ENCODE results near the gene DDX3X. TPM values are rescaled to one million over a fixed set of nuclear protein-coding genes. Genes with fewer than 3 reads are reported as not detected.

Gene DDX3X
- total RNA-seq, 1 experiment from 2014 or later = 338 TPM

- H3K9me3 Mint-ChIP-seq = peaks cover 55 to 61% of the 10 kb centered on the region in 2 experiments
Observed at GRCh38 chrX:41336447-41336846, 2.5 kb downstream of the DDX3X start.

More at GRCh38 chrX:41336447-41336846, 2.5 kb downstream of the DDX3X start:
- H3K79me2 ChIP-seq (ENCODE audit: insufficient read depth, low read length) = peaks cover 56% of the 10 kb centered on the region
- Mint-ChIP-seq H3K27ac (no peak overlapping the region; a peak in 1 of 7 replicates), H3K27me3 (ENCODE audit: low read depth) (no peaks in the 10 kb centered on the region; the same call in 1 of the 2 replicates), H3K4me3 (peak overlapping the region; percentile 92 to 93), H3K36me3 (ENCODE audit: insufficient read depth in 1 of 3, low read depth in 3 of 3) (peaks cover 42 to 71% (median 66%) of the 10 kb centered on the region in 3 experiments), H3K4me1 (peaks cover 14 to 34% of the 10 kb centered on the region in 2 experiments; a peak in 3 of 4 replicates)
- no peak overlapping the region for H2BK120ac ChIP-seq (ENCODE audit: low read depth, low read length, poor library complexity, severe bottlenecking)
- H2BK12ac ChIP-seq (ENCODE audit: insufficient read length, low read depth, low read length) = no peak overlapping the region
- H3K79me1 ChIP-seq (ENCODE audit: insufficient read depth, low read depth, low read length, poor library complexity, severe bottlenecking) = no peaks in the 10 kb centered on the region
- H4K91ac ChIP-seq (ENCODE audit: insufficient read length, low read depth, low read length) = no peak overlapping the region
- TF ChIP-seq, protein P1, sequence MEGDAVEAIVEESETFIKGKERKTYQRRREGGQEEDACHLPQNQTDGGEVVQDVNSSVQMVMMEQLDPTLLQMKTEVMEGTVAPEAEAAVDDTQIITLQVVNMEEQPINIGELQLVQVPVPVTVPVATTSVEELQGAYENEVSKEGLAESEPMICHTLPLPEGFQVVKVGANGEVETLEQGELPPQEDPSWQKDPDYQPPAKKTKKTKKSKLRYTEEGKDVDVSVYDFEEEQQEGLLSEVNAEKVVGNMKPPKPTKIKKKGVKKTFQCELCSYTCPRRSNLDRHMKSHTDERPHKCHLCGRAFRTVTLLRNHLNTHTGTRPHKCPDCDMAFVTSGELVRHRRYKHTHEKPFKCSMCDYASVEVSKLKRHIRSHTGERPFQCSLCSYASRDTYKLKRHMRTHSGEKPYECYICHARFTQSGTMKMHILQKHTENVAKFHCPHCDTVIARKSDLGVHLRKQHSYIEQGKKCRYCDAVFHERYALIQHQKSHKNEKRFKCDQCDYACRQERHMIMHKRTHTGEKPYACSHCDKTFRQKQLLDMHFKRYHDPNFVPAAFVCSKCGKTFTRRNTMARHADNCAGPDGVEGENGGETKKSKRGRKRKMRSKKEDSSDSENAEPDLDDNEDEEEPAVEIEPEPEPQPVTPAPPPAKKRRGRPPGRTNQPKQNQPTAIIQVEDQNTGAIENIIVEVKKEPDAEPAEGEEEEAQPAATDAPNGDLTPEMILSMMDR (conservative IDR thresholded peaks at IDR 0.05) = no peak
- H2BK15ac ChIP-seq (ENCODE audit: low read depth, low read length) = no peak overlapping the region
- H4K8ac ChIP-seq (replicated peaks; ENCODE audit: insufficient read length, low read depth, low read length) = no peak overlapping the region
- H4K20me1 ChIP-seq (ENCODE audit: control insufficient read depth, insufficient read depth, insufficient read length) = no peaks in the 10 kb centered on the region
- H3T11ph ChIP-seq (ENCODE audit: low read length) = no peak overlapping the region
- no peak overlapping the region for H4K5ac ChIP-seq (ENCODE audit: insufficient read length, low read depth, low read length)
- no peak overlapping the region for H2BK5ac ChIP-seq (ENCODE audit: insufficient read length, low read length)
- no peak overlapping the region for H3K23ac ChIP-seq (ENCODE audit: insufficient read length, low read depth, low read length)
- H2AFZ ChIP-seq (ENCODE audit: low read length) = no peak overlapping the region
- no peak overlapping the region for H3K18ac ChIP-seq (ENCODE audit: insufficient read length, low read depth, low read length)
- peaks cover 3% of the 10 kb centered on the region; the same call in 1 of the 2 replicates for H3K4me1 ChIP-seq (ENCODE audit: insufficient read depth, low read length)
- H3K9me3 ChIP-seq (ENCODE audit: control insufficient read depth, low read depth, low read length) = no peaks in the 10 kb centered on the region
- H3K23me2 ChIP-seq (ENCODE audit: insufficient read length, low read depth, low read length, poor library complexity, severe bottlenecking) = peaks cover 10% of the 10 kb centered on the region
- no peak overlapping the region for H3K4ac ChIP-seq (ENCODE audit: low read depth, low read length)
- H2AK5ac ChIP-seq (ENCODE audit: insufficient read length, low read length) = no peak overlapping the region
- no peak overlapping the region for H2BK20ac ChIP-seq (ENCODE audit: low read depth, low read length, poor library complexity, severe bottlenecking)
- no peak overlapping the region for H3K56ac ChIP-seq (ENCODE audit: insufficient read length, low read depth, low read length)
- peak overlapping the region; percentile 99 for H3K9ac ChIP-seq (ENCODE audit: extremely low read depth, insufficient read length, low read length)
- WGBS (ENCODE audit: extremely low coverage, insufficient read length, low lambda C conversion rate) = no CpG with 5 or more reads among the region's 7 CpGs
- DNase-seq = no peak
- H3K14ac ChIP-seq (ENCODE audit: insufficient read depth, low read length) = no peak overlapping the region
- no peak overlapping the region for H3K27ac ChIP-seq (ENCODE audit: insufficient read length, low read depth, low read length)
- H3K4me2 ChIP-seq (ENCODE audit: insufficient read depth, insufficient read length, low read length) = peak overlapping the region; percentile 78
- no peaks in the 10 kb centered on the region for H3K27me3 ChIP-seq (ENCODE audit: insufficient read depth, low read length)
